ENCODE results near the gene KATNAL2.
A peak's percentile ranks its signal among the peaks of the same experiment; 100 is the strongest.

Gene KATNAL2

DNA sequence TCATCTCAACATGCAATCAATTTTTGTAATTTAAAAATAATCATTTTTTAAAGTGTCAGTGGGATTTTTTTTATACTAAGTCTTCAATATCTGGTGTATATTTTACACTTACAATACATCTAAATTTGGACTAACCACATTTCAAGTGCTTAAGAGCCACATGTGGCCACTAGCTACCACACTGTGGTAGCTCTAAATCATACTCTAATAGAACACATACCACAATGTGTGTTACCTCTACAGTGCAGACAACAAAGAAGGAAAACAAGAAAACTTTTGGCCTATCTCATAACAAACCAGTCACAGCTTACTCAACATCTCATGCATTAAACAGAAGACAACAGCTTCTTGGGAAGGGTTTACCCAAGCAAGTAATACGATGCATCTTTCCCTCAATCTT, 24.6 kb upstream of the KATNAL2 start:
- Histone ChIP-seq H3K4me2 (peak overlapping the region in 4 of 11 experiments; percentile 6 to 46 (median 16); a peak in 3 of 22 replicates), H3K27ac (no peak overlapping the region), H3K27me3 (no peaks in the 10 kb centered on the region), H3K9me3 (replicated peaks in 1 of 11) (peaks cover 30 to 57% (median 55%) of the 10 kb centered on the region in 11 experiments), H3K9ac (no peak overlapping the region), H3K4me3 (no peak overlapping the region), H3K4me1 (peaks cover 11 to 45% (median 36%) of the 10 kb centered on the region in 10 experiments), H4K20me1 (peaks cover 0 to 56% (median 19%) of the 10 kb centered on the region in 11 experiments; a peak in 13 of 22 replicates), H3K36me3 (peaks cover 46 to 70% (median 59%) of the 10 kb centered on the region in 11 experiments)
- no peak for TF ChIP-seq Cebpa-rat (IDR thresholded peaks at IDR 0.05)

DNA sequence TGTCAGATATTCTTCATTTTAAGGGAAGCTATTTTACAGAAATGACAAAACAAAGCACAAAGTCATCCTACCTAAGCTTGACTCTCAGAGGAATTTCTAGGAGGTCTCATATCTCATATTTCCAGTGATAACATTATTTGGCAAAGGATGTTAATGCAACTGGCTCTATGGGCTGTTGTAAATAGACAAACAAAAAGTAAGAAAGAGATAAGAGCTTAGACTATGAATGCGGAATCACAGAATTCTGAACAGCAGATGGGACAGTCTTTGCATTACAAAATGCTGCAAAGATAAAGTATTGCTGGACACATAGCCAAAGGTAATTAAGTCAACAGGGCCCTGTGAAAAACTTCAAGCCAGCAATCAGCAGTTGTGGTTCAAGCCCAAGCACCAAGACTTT, 24.0 kb upstream of the KATNAL2 start:
- peak overlapping the region in 3 of 11 experiments; percentile 6 to 46 (median 9); a peak in 2 of 22 replicates for H3K4me2 ChIP-seq
- H3K27ac ChIP-seq: no peak overlapping the region
- peaks cover 0 to 61% (median 23%) of the 10 kb centered on the region in 11 experiments; a peak in 13 of 22 replicates for H4K20me1 ChIP-seq
- H3K4me1 ChIP-seq: peaks cover 15 to 50% (median 39%) of the 10 kb centered on the region in 10 experiments
- H3K36me3 ChIP-seq: peaks cover 44 to 69% (median 56%) of the 10 kb centered on the region in 11 experiments
- no peak overlapping the region for H3K9ac ChIP-seq
- TF ChIP-seq Cebpa-rat (IDR thresholded peaks at IDR 0.05): no peak
- no peaks in the 10 kb centered on the region for H3K27me3 ChIP-seq
- no peak overlapping the region for H3K4me3 ChIP-seq
- H3K9me3 ChIP-seq (replicated peaks in 1 of 11): peaks cover 25 to 52% (median 49%) of the 10 kb centered on the region in 11 experiments

DNA sequence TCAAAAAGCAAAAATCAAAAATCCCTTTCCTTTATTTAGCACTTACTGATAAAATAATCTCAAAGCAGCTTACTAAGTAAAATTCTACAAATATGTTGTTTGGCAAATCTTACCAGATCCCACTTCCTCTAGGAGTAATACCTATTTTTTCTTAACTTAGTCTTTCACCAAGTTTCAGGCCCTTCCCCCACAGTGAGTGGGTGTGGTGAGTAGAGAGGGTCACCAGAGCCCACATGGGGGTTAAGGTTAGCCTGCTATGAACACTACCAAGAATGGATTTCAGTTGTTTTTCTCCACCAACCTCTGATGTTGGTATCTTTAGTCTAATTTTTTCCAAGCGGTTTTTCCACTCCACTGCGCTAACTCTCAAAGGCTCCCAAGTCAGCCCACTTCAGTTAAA, 23.3 kb upstream of the KATNAL2 start:
- no peak overlapping the region for H3K9ac ChIP-seq
- peaks cover 0 to 68% (median 26%) of the 10 kb centered on the region in 11 experiments; a peak in 13 of 22 replicates for H4K20me1 ChIP-seq
- no peak for TF ChIP-seq Cebpa-rat (IDR thresholded peaks at IDR 0.05)
- H3K9me3 ChIP-seq (replicated peaks in 1 of 11): peaks cover 17 to 44% (median 42%) of the 10 kb centered on the region in 11 experiments
- peaks cover 16 to 55% (median 42%) of the 10 kb centered on the region in 10 experiments for H3K4me1 ChIP-seq
- H3K36me3 ChIP-seq: peaks cover 36 to 66% (median 50%) of the 10 kb centered on the region in 11 experiments
- no peak overlapping the region for H3K4me3 ChIP-seq
- H3K27ac ChIP-seq: no peak overlapping the region
- no peaks in the 10 kb centered on the region for H3K27me3 ChIP-seq
- peak overlapping the region in 3 of 11 experiments; percentile 6 to 27 (median 13); a peak in 1 of 22 replicates for H3K4me2 ChIP-seq

DNA sequence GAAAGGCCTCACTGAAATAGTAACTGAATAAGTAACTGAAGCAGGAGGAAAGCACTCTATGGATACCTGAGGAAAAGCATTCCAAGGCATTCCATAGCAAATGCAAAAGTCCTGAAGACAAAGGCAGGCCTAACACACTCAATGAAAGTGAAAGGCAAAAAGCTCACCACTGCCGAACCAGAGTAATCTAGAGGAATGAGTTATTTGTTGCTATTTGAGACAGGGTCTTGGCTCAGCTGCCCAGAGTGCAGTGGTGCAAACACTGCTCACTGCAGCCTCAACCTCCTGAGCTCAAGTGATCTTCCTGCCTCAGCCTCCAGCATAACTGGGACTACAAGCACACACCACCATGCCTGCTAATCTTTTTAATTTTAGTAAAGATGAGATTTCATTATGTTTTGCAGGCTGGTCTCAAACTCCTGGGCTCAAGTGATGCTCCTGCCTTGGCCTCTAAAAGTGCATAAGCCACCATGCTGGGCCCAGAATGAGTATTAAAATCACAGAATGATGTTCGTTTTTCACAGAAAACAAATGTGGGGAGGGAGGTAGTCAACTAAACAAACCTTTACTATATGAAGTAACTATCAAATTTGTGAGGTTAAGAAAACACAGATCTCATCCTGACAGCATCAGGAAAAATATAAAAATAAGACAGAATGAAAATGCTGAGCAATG, 18.0 kb upstream of the KATNAL2 start:
- Histone ChIP-seq H3K4me2 (peak overlapping the region in 9 of 11 experiments; percentile 8 to 61 (median 34); a peak in 16 of 22 replicates), H3K27me3 (no peaks in the 10 kb centered on the region), H3K9ac (0 out of 22 replicates have a peak overlapping the region, but pooled peaks of 2 of the 11 experiments have one; percentile 20 to 34), H3K9me3 (replicated peaks in 1 of 11) (peaks cover 0 to 54% (median 47%) of the 10 kb centered on the region in 11 experiments; a peak in 20 of 22 replicates), H3K27ac (peak overlapping the region in 2 of 11 experiments; percentile 31 to 38; a peak in 2 of 22 replicates), H3K36me3 (peaks cover 53 to 76% (median 67%) of the 10 kb centered on the region in 11 experiments), H3K4me1 (peaks cover 22 to 38% (median 34%) of the 10 kb centered on the region in 10 experiments), H4K20me1 (peaks cover 0 to 52% (median 13%) of the 10 kb centered on the region in 11 experiments; a peak in 12 of 22 replicates), H3K4me3 (no peak overlapping the region)
- no peak for TF ChIP-seq Cebpa-rat (IDR thresholded peaks at IDR 0.05)

DNA sequence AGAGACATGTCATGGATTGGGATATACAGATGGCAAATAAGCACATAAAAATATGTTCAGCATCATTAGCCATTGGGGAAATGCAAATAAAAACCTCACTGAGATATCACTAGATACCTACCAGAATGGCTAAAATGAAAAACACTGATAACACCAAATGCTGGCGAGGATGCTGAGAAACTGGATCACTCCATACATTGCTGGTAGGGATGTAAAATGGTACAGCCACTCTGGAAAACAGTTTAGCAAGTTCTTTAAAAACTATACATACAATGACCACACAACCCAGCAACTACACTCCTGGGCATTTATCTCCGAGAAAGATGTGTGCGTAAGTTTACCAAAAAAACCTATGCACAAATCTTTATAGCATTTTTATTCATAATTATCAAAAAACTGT, 14.0 kb upstream of the KATNAL2 start:
- H3K4me1 ChIP-seq: peaks cover 7 to 16% (median 12%) of the 10 kb centered on the region in 10 experiments; a peak in 15 of 20 replicates
- peaks cover 27 to 78% (median 71%) of the 10 kb centered on the region in 11 experiments; a peak in 21 of 22 replicates for H3K9me3 ChIP-seq (replicated peaks in 1 of 11)
- H3K36me3 ChIP-seq: peaks cover 58 to 86% (median 75%) of the 10 kb centered on the region in 11 experiments
- no peak overlapping the region for H3K4me3 ChIP-seq
- H3K27me3 ChIP-seq: no peaks in the 10 kb centered on the region
- no peak overlapping the region for H3K27ac ChIP-seq
- TF ChIP-seq Cebpa-rat (IDR thresholded peaks at IDR 0.05): no peak
- no peak overlapping the region for H3K9ac ChIP-seq
- H4K20me1 ChIP-seq: peaks cover 0 to 52% (median 13%) of the 10 kb centered on the region in 11 experiments; a peak in 11 of 22 replicates
- no peak overlapping the region for H3K4me2 ChIP-seq

DNA sequence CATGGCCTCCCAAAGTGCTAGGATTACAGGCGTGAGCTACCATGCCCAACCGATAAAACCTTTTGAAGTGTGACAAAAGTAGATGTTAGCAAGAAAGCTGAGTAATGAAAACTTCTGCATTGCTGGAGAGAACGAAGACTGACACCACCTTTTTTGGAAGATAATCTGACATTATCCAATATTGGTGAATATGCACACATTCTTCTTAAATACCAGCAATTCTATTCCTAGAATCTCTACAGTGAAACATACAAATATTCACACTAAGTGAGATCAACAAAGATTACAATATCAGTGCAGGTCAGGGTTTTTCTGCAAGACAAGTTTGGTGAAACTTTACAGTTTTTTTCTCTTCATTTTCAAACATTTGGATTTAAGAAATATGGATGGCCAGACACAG, 7.9 kb upstream of the KATNAL2 start:
- H3K9ac ChIP-seq: no peak overlapping the region
- H3K4me3 ChIP-seq: no peak overlapping the region
- H3K27ac ChIP-seq: no peak overlapping the region
- H3K36me3 ChIP-seq: peaks cover 28 to 77% (median 59%) of the 10 kb centered on the region in 11 experiments
- no peak overlapping the region for H3K4me2 ChIP-seq
- TF ChIP-seq Cebpa-rat (IDR thresholded peaks at IDR 0.05): no peak
- H3K27me3 ChIP-seq: no peaks in the 10 kb centered on the region
- H3K9me3 ChIP-seq (replicated peaks in 1 of 11): peaks cover 32 to 77% (median 67%) of the 10 kb centered on the region in 11 experiments; a peak in 21 of 22 replicates
- peaks cover 7 to 82% (median 47%) of the 10 kb centered on the region in 11 experiments; a peak in 16 of 22 replicates for H4K20me1 ChIP-seq
- peaks cover 10 to 15% (median 11%) of the 10 kb centered on the region in 10 experiments; a peak in 19 of 20 replicates for H3K4me1 ChIP-seq

DNA sequence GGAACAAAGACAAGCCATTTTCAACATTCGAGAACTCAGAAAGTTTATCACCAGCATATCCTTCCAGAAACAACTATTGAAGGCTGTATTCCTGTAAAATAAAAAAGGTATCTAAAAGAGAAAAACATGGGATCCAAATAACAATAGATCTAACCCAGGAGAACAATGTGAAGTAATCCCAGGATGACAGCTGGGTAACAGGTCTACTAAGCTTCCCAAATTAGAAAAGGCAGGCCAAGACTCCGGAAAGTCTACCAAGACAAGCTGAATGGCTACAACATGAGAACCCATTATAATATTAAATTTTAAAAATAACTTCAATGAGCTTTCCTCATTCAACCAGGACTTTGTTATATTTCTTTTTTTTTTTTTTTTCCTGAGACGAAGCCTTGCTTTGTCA, 6.5 kb upstream of the KATNAL2 start:
- Histone ChIP-seq H3K27me3 (no peaks in the 10 kb centered on the region), H3K4me3 (no peak overlapping the region), H3K4me1 (peaks cover 23 to 28% (median 25%) of the 10 kb centered on the region in 10 experiments), H3K27ac (no peak overlapping the region), H3K9ac (no peak overlapping the region), H3K9me3 (replicated peaks in 1 of 11) (peaks cover 30 to 63% (median 55%) of the 10 kb centered on the region in 11 experiments; a peak in 21 of 22 replicates), H3K36me3 (peaks cover 28 to 71% (median 56%) of the 10 kb centered on the region in 11 experiments), H3K4me2 (no peak overlapping the region), H4K20me1 (peaks cover 8 to 96% (median 53%) of the 10 kb centered on the region in 11 experiments; a peak in 19 of 22 replicates)
- no peak for TF ChIP-seq Cebpa-rat (IDR thresholded peaks at IDR 0.05)

DNA sequence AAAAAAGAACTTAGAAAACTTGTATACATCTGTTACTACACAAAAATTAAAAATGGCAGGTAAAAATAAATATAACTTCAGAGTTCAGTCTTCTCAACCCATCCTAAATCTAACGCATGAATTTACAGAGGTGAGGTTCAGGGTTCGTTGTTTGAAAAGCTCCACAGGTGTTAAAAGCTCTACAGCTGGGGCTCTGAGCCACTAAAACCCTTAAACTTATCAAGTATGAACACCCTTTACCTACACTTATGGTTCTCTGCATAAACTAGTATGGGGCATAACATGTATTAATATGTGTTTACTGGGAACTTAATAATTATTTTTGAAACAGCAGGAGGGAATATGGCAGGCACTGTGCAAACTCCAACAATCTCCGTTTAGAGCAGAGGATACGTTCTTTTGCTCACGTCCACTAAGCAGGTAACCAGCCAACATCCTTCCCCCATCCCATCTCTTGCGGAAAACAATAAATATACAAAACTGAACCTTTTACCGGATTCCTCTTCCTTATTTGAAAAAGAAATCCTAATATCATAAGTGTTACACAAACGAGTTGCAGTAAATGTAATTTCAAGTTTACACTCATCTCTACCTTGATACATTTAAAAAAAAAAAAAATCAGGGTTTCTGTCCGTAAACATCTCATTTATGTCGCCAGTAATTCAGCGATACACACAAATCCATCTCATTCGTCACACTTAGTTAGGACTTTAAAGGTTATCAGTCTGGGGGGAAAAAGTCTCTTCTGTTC, 1.4 kb upstream of the KATNAL2 start:
- Histone ChIP-seq H3K27ac (peak overlapping the region; percentile 91 to 97 (median 95); a peak in 21 of 22 replicates), H3K36me3 (peaks cover 0 to 20% (median 10%) of the 10 kb centered on the region in 11 experiments; a peak in 10 of 22 replicates), H3K9me3 (replicated peaks in 1 of 11) (peaks cover 0 to 16% (median 12%) of the 10 kb centered on the region in 11 experiments; a peak in 13 of 22 replicates), H3K9ac (peak overlapping the region; percentile 92 to 97 (median 95)), H4K20me1 (peaks cover 8 to 58% (median 43%) of the 10 kb centered on the region in 11 experiments; a peak in 19 of 22 replicates), H3K4me2 (peak overlapping the region; percentile 81 to 97 (median 92)), H3K4me3 (peak overlapping the region; percentile 73 to 89 (median 84)), H3K27me3 (no peaks in the 10 kb centered on the region), H3K4me1 (peaks cover 37 to 47% (median 42%) of the 10 kb centered on the region in 10 experiments)
- no peak for TF ChIP-seq Cebpa-rat (IDR thresholded peaks at IDR 0.05)
